A549 (cell line): ENCODE measurements around the gene CAMTA1.

Source experiments
- JUN ChIP-seq, 2 experiments: fragments of >200 bp; sonication (Bioruptor Twin); formaldehyde crosslinking; IDR thresholded peaks; 2 replicates in 1 of 2; 3 replicates in 1 of 2; pipeline ENCODE4 v1.6.1; 2016 to 2017
- MAZ ChIP-seq: fragments of 150-350 bp; IDR thresholded peaks from 2 replicates; pipeline ENCODE4 v1.6.1; 2014; ENCODE audit warnings: antibody characterized with exemption, low read depth, low read length, borderline replicate concordance
- NFE2L2 ChIP-seq: fragments of 150-350 bp; conservative IDR thresholded peaks from 2 replicates; pipeline ENCODE4 v1.6.1; 2014; ENCODE audit warnings: low read length
- POLR2A ChIP-seq: IDR thresholded peaks from 2 replicates; pipeline ENCODE4 v1.6.1; 2012; ENCODE audit warnings: mild to moderate bottlenecking, low read length
- RFX5 ChIP-seq: fragments of 450-650 bp; IDR thresholded peaks from 2 replicates; pipeline ENCODE4 v1.7.1; 2014; ENCODE audit warnings: antibody characterized with exemption, mild to moderate bottlenecking, moderate library complexity
- USF2 ChIP-seq: fragments of 450-650 bp; IDR thresholded peaks from 2 replicates; pipeline ENCODE4 v1.6.1; 2014; ENCODE audit warnings: antibody characterized with exemption
- ZNF302 ChIP-seq: fragments of 250-450 bp; sonication (Bioruptor Pico); IDR thresholded peaks from 2 replicates; pipeline ENCODE4 v1.9.0; 2021; ENCODE audit warnings: inconsistent platforms, mild to moderate bottlenecking, moderate library complexity
- TF ChIP-seq, protein P1 (sequence below): fragments of >200 bp; sonication (Bioruptor Twin); formaldehyde crosslinking; IDR thresholded peaks from 3 replicates; pipeline ENCODE4 v1.5.1; 2016
- TF ChIP-seq, protein P2 (sequence below): fragments of 150-350 bp; IDR thresholded peaks from 2 replicates; pipeline ENCODE4 v1.6.1; 2014; ENCODE audit warnings: low read depth, mild to moderate bottlenecking, low read length
- TF ChIP-seq, protein P3 (sequence below): fragments of 250-450 bp; sonication (Bioruptor Pico); IDR thresholded peaks from 2 replicates; pipeline ENCODE4 v1.5.0; 2021; ENCODE audit warnings: mild to moderate bottlenecking, moderate library complexity, borderline replicate concordance

- TF ChIP-seq USF2 (no peak), POLR2A (no peak), JUN (IDR thresholded peaks at IDR 0.05) (no peak), MAZ (no peak), NFE2L2 (no peak), ZNF302 (CRISPR knock-in tag) (no peak), RFX5 (no peak)
- TF ChIP-seq, protein P1, sequence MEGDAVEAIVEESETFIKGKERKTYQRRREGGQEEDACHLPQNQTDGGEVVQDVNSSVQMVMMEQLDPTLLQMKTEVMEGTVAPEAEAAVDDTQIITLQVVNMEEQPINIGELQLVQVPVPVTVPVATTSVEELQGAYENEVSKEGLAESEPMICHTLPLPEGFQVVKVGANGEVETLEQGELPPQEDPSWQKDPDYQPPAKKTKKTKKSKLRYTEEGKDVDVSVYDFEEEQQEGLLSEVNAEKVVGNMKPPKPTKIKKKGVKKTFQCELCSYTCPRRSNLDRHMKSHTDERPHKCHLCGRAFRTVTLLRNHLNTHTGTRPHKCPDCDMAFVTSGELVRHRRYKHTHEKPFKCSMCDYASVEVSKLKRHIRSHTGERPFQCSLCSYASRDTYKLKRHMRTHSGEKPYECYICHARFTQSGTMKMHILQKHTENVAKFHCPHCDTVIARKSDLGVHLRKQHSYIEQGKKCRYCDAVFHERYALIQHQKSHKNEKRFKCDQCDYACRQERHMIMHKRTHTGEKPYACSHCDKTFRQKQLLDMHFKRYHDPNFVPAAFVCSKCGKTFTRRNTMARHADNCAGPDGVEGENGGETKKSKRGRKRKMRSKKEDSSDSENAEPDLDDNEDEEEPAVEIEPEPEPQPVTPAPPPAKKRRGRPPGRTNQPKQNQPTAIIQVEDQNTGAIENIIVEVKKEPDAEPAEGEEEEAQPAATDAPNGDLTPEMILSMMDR: no peak
- TF ChIP-seq, protein P2, sequence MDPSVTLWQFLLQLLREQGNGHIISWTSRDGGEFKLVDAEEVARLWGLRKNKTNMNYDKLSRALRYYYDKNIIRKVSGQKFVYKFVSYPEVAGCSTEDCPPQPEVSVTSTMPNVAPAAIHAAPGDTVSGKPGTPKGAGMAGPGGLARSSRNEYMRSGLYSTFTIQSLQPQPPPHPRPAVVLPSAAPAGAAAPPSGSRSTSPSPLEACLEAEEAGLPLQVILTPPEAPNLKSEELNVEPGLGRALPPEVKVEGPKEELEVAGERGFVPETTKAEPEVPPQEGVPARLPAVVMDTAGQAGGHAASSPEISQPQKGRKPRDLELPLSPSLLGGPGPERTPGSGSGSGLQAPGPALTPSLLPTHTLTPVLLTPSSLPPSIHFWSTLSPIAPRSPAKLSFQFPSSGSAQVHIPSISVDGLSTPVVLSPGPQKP: no peak
- TF ChIP-seq, protein P3, sequence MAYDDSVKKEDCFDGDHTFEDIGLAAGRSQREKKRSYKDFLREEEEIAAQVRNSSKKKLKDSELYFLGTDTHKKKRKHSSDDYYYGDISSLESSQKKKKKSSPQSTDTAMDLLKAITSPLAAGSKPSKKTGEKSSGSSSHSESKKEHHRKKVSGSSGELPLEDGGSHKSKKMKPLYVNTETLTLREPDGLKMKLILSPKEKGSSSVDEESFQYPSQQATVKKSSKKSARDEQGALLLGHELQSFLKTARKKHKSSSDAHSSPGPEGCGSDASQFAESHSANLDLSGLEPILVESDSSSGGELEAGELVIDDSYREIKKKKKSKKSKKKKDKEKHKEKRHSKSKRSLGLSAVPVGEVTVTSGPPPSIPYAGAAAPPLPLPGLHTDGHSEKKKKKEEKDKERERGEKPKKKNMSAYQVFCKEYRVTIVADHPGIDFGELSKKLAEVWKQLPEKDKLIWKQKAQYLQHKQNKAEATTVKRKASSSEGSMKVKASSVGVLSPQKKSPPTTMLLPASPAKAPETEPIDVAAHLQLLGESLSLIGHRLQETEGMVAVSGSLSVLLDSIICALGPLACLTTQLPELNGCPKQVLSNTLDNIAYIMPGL: no peak
Measured at GRCh38 chr1:7093297-7093696, 308.0 kb downstream of the CAMTA1 start.
